Activated CD4-positive, alpha-beta T cell treated with anti-CD3 and anti-CD28 coated beads, Interleukin-2, amount 10 ng/mL, durations not matched to agents 7 days and 5 days (primary cell): ENCODE results near the gene PCDH12. TPM values are rescaled to one million over a fixed set of nuclear protein-coding genes. Genes with fewer than 3 reads are reported as not detected.
A peak's percentile ranks its signal among the peaks of the same experiment; 100 is the strongest.

Source experiments
- CTCF ChIA-PET: fragments of 350-600 bp; sonication (Branson Sonifier 250); formaldehyde crosslinking; loops from one replicate; lab custom pipeline; 2021; ENCODE audit warnings: antibody characterized with exemption; lab: Charles Lee
- POLR2A ChIA-PET: fragments of 350-600 bp; sonication (Branson Sonifier 250); formaldehyde crosslinking; loops from one replicate; lab custom pipeline; 2021; ENCODE audit warnings: antibody characterized with exemption; lab: Charles Lee
- DNase-seq: peaks from one replicate; pipeline ENCODE4 v3.0.0-alpha.2; 2020
- H3K27ac Mint-ChIP-seq: one replicate; pipeline ENCODE4 v1.8.0; 2021; ENCODE audit warnings: mild to moderate bottlenecking, moderate library complexity, mixed read lengths
- H3K27me3 Mint-ChIP-seq: one replicate; pipeline ENCODE4 v1.8.0; 2021; ENCODE audit warnings: mixed read lengths
- H3K36me3 Mint-ChIP-seq: one replicate; pipeline ENCODE4 v1.8.0; 2021; ENCODE audit warnings: low read depth, mixed read lengths
- H3K4me1 Mint-ChIP-seq: one replicate; pipeline ENCODE4 v1.8.0; 2021; ENCODE audit warnings: mixed read lengths
- H3K4me3 Mint-ChIP-seq: one replicate; pipeline ENCODE4 v1.8.0; 2021; ENCODE audit warnings: mild to moderate bottlenecking, moderate library complexity, mixed read lengths
- H3K9me3 Mint-ChIP-seq: one replicate; pipeline ENCODE4 v1.8.0; 2021; ENCODE audit warnings: mixed read lengths
- total RNA-seq, 2 experiments: library from RNA; stranded (reverse); gene quantifications; one replicate each; pipeline ENCODE4 v1.2.3, GENCODE V29; 2021

The PCDH12 gene
- total RNA-seq, 2 experiments from 2014 or later = 0.73 to 0.82 TPM

GRCh38 chr5:141989720-141990119, 31.7 kb upstream of the PCDH12 start:
- POLR2A ChIA-PET = no interaction called here
- Mint-ChIP-seq H3K4me3 (no peak overlapping the region), H3K27me3 (no peaks in the 10 kb centered on the region), H3K9me3 (no peaks in the 10 kb centered on the region), H3K36me3 (peaks cover 40% of the 10 kb centered on the region), H3K4me1 (peaks cover 4% of the 10 kb centered on the region), H3K27ac (no peak overlapping the region)
- CTCF ChIA-PET = interaction anchor here (0.6 to 3.6 kb wide), 12 partner anchors 20 to 578 kb away, joined by 3 to 15 read pairs (median 3); partner anchors contain the start of gene RNF14
- no peak for DNase-seq

DNA sequence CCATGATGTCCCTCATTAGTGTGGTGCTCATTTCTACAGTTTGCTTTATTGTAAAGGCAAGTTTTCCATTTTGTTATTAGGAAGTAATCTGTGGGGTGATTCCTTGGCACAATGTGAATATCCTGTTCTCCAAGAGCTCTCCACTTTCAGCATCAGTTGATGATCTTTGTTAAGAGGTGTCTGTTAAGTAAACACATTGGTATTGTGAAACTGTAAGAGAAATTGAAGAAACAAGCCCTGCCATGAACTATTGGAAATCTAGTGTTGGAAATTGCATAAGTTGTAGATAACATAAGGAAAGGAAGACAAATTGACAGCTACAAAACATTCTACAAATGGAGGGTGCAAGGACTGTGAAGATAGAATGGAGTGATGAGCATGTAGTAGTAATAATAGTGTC, 28.1 kb upstream of the PCDH12 start:
- no peak for DNase-seq
- Mint-ChIP-seq H3K4me3 (no peak overlapping the region), H3K9me3 (no peaks in the 10 kb centered on the region), H3K27ac (no peak overlapping the region), H3K36me3 (peaks cover 38% of the 10 kb centered on the region), H3K4me1 (no peaks in the 10 kb centered on the region), H3K27me3 (no peaks in the 10 kb centered on the region)
- ChIA-PET CTCF (interaction anchor here (0.6 to 1.5 kb wide), 4 partner anchors 10 to 136 kb away, joined by 3 to 10 read pairs (median 4); partner anchors contain the start of gene RNF14), POLR2A (no interaction called here)

- Mint-ChIP-seq H3K27me3 (no peaks in the 10 kb centered on the region), H3K9me3 (no peaks in the 10 kb centered on the region), H3K4me1 (no peaks in the 10 kb centered on the region), H3K27ac (no peak overlapping the region), H3K36me3 (peaks cover 50% of the 10 kb centered on the region), H3K4me3 (no peak overlapping the region)
- CTCF ChIA-PET = interaction anchor here (1.8 kb wide), 1 partner anchor 13 kb away, joined by 6 read pairs; the partner anchor contains the start of gene RNF14
- POLR2A ChIA-PET = no interaction called here
- DNase-seq = no peak
Observed at GRCh38 chr5:141982626-141983025, 24.6 kb upstream of the PCDH12 start.

- DNase-seq = no peak
- Mint-ChIP-seq H3K4me1 (peaks cover 16% of the 10 kb centered on the region), H3K36me3 (peaks cover 53% of the 10 kb centered on the region), H3K4me3 (no peak overlapping the region), H3K9me3 (no peaks in the 10 kb centered on the region), H3K27me3 (no peaks in the 10 kb centered on the region), H3K27ac (no peak overlapping the region)
- ChIA-PET POLR2A (no interaction called here), CTCF (interaction anchor here (1.1 to 5.2 kb wide), 5 partner anchors 9 to 286 kb away, joined by 3 to 30 read pairs (median 5); partner anchors contain the start of genes GNPDA1 and RNF14)
Observed at GRCh38 chr5:141978389-141978788, 20.4 kb upstream of the PCDH12 start.

DNA sequence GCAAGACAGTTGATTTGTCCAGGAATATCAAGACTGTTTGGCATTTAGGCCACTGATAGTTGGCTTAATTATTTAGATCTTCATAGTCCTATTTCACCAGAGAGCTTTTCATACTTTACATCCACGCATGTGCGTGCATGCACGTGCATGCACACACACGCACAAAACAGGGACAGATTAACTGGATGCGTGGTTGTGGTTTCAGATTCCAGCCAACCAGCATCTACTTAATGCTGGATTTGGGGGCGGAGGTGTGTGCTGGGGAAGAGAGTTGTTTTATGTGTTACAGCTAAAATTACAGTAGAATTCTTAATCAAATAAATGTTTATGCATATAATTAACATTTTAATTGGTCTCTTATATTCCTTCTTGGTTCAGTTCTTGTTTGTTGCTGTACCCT, 18.2 kb upstream of the PCDH12 start:
- Mint-ChIP-seq H3K27ac (no peak overlapping the region), H3K4me1 (peaks cover 21% of the 10 kb centered on the region), H3K36me3 (peaks cover 53% of the 10 kb centered on the region), H3K27me3 (no peaks in the 10 kb centered on the region), H3K4me3 (no peak overlapping the region), H3K9me3 (no peaks in the 10 kb centered on the region)
- no peak for DNase-seq
- CTCF ChIA-PET = interaction anchor here (0.6 to 5.2 kb wide), 11 partner anchors 10 to 878 kb away, joined by 3 to 24 read pairs (median 4); no protein-coding TSS in a partner anchor
- POLR2A ChIA-PET = no interaction called here

DNA sequence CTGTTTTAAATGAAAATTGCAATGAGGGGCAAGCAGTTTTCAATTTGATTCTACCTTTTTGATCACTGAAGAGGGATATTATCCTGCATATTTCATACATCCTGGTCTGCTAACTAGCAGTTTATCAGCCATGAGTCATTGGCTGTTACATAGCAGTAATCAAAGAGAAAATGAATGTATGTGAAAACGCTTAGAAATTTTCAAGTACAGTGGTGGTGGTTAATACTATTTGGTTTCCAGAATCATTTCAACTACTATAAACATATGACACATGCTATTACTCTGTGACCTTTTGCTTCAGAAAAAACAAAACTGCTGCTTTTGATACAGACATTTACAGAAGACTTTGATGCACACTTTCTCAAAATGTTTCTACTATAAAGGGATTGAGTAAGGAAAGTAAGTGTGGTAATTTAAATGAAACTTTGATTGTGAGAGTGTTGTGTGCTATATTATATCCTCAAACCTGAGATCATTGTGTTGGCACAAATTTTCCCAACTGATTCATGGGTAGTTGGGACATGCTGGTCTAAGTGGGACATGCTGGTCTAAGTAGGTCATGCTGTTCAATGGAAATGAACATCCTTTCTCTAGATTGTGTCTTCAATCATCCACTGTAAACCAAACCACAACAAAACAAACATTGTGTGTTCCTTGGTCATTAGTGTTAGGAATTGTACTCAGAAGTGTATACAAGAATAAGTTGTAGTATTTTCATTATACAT, 16.0 kb upstream of the PCDH12 start:
- CTCF ChIA-PET = interaction anchor here (6.9 kb wide), 1 partner anchor 15 kb away, joined by 107 read pairs; the partner anchor contains the start of gene PCDH12
- H3K4me3 Mint-ChIP-seq = no peak overlapping the region
- no peak for DNase-seq

GRCh38 chr5:141969783-141970771, 12.1 kb upstream of the PCDH12 start:
- ChIA-PET POLR2A (interaction anchor here (0.6 to 1.5 kb wide), 5 partner anchors 10 to 355 kb away, joined by 3 to 13 read pairs (median 4); partner anchors contain the start of genes GNPDA1, PCDH12 and SPRY4), CTCF (interaction anchor here (0.7 to 6.9 kb wide), 30 partner anchors 8 to 364 kb away, joined by 3 to 107 read pairs (median 6); partner anchors contain the start of genes DELE1, GNPDA1 and PCDH12)
- H3K27me3 Mint-ChIP-seq = no peaks in the 10 kb centered on the region
- no peaks in the 10 kb centered on the region for H3K9me3 Mint-ChIP-seq
- H3K36me3 Mint-ChIP-seq = peaks cover 31% of the 10 kb centered on the region
- peak overlapping the region; percentile 98 for H3K4me3 Mint-ChIP-seq
- peak; percentile 30 for DNase-seq
- peaks cover 46% of the 10 kb centered on the region for H3K4me1 Mint-ChIP-seq
- peak overlapping the region; percentile 99 for H3K27ac Mint-ChIP-seq

More for the DNA sequence above, 16.0 kb upstream of the PCDH12 start:
- POLR2A ChIA-PET = no interaction called here
- no peaks in the 10 kb centered on the region for H3K9me3 Mint-ChIP-seq
- H3K36me3 Mint-ChIP-seq = peaks cover 46% of the 10 kb centered on the region
- no peak overlapping the region for H3K27ac Mint-ChIP-seq
- no peaks in the 10 kb centered on the region for H3K27me3 Mint-ChIP-seq
- peaks cover 36% of the 10 kb centered on the region for H3K4me1 Mint-ChIP-seq

DNA sequence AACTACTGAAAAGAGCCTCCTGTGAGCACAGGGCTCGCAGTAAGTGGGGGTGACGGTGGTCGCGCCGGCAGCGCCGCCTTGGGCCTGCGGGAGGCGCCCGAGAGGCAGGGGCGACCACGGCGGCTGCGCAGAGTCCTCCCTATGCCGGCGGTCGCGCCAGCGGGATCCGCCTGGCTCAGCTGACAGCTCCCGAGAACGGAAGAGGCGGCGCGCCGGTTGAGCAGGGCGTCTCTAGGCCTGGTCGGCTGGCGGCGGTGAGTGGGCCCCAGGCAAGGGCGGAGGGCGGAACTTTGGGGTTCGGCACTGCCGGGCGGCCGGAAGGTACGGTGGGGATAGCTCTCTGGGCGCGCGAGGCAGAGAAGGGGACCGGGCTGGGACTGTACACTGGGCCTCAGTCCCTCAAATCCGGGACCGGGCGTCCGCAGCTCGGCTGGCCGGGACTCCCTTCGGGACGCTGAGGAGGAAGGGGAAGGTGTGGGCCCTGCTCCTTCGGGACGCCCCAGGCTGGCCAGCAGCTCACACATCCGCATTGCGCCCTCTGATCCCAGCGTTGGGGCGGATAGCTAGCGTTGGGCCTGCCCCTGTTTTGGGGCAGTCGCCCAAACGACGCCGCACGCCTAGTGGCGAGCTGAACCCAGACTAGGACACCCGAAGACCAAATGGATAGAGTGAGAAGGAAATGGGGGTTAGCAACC, 11.1 kb upstream of the PCDH12 start, which contains the start of gene RNF14:
TSS of gene RNF14 (plus strand) at position 192 of the 695 bp plus-strand sequence. CDS start 4,484 bp downstream, outside the sequence.
- H3K4me1 Mint-ChIP-seq = peaks cover 39% of the 10 kb centered on the region
- peak; percentile 95 for DNase-seq
- ChIA-PET CTCF (interaction anchor here (0.6 to 6.9 kb wide), 43 partner anchors 9 to 363 kb away, joined by 3 to 107 read pairs (median 4); partner anchors contain the start of genes DELE1, DIAPH1, FCHSD1 and GNPDA1), POLR2A (interaction anchor here (0.6 to 1.5 kb wide), 8 partner anchors 8 to 356 kb away, joined by 3 to 13 read pairs (median 4); partner anchors contain the start of genes DELE1, GNPDA1, PCDH12 and SPRY4)
- H3K36me3 Mint-ChIP-seq = peaks cover 21% of the 10 kb centered on the region
- H3K27me3 Mint-ChIP-seq = no peaks in the 10 kb centered on the region
- H3K27ac Mint-ChIP-seq = peak within 1 kb of the TSS; percentile 99
- H3K4me3 Mint-ChIP-seq = peak within 1 kb of the TSS; percentile 98
- H3K9me3 Mint-ChIP-seq = no peaks in the 10 kb centered on the region

GRCh38 chr5:141966963-141967333, 8.9 kb upstream of the PCDH12 start:
- peaks cover 10% of the 10 kb centered on the region for H3K36me3 Mint-ChIP-seq
- H3K4me3 Mint-ChIP-seq = no peak overlapping the region
- POLR2A ChIA-PET = no interaction called here

GRCh38 chr5:141966275-141966962, 8.4 kb upstream of the PCDH12 start:
- H3K27ac Mint-ChIP-seq = no peak overlapping the region
- no peaks in the 10 kb centered on the region for H3K27me3 Mint-ChIP-seq
- DNase-seq = no peak
- ChIA-PET CTCF (no interaction called here), POLR2A (no interaction called here)
- no peaks in the 10 kb centered on the region for H3K9me3 Mint-ChIP-seq
- no peak overlapping the region for H3K4me3 Mint-ChIP-seq
- H3K4me1 Mint-ChIP-seq = peaks cover 37% of the 10 kb centered on the region
- H3K36me3 Mint-ChIP-seq = peaks cover 7% of the 10 kb centered on the region

More at GRCh38 chr5:141966963-141967333, 8.9 kb upstream of the PCDH12 start:
- no peak for DNase-seq
- no peaks in the 10 kb centered on the region for H3K9me3 Mint-ChIP-seq
- CTCF ChIA-PET = interaction anchor here (4.8 to 6.9 kb wide), 2 partner anchors 8 to 275 kb away, joined by 30 to 107 read pairs; partner anchors contain the start of gene PCDH12
- no peak overlapping the region for H3K27ac Mint-ChIP-seq
- H3K27me3 Mint-ChIP-seq = no peaks in the 10 kb centered on the region
- H3K4me1 Mint-ChIP-seq = peaks cover 32% of the 10 kb centered on the region

GRCh38 chr5:141965071-141965470, 7.1 kb upstream of the PCDH12 start:
- peaks cover 43% of the 10 kb centered on the region for H3K4me1 Mint-ChIP-seq
- ChIA-PET CTCF (interaction anchor here (1.6 kb wide), 1 partner anchor 87 kb away, joined by 4 read pairs; the partner anchor contains the start of gene PCDH1), POLR2A (no interaction called here)
- no peaks in the 10 kb centered on the region for H3K9me3 Mint-ChIP-seq
- H3K4me3 Mint-ChIP-seq = no peak overlapping the region
- no peak for DNase-seq
- H3K27ac Mint-ChIP-seq = no peak overlapping the region
- H3K36me3 Mint-ChIP-seq = peaks cover under 1% of the 10 kb centered on the region
- no peaks in the 10 kb centered on the region for H3K27me3 Mint-ChIP-seq
